Sigmoid colon (tissue), 7 donors: Measurements from ENCODE around the gene OR52D1. TPM values are rescaled to one million over a fixed set of nuclear protein-coding genes. Genes with fewer than 3 reads are reported as not detected.

ENCODE experiments used
- DNase-seq: peaks from one replicate; pipeline ENCODE4 v3.0.0-alpha.2; 2019
- H3K27ac ChIP-seq, 4 donors: fragments of 200-600 bp; sonication (generic); one replicate each; pipeline ENCODE4 v1.5.1; 2016 to 2019; ENCODE audit warnings: mild to moderate bottlenecking in 1 of 4
- H3K27me3 ChIP-seq, 3 donors: fragments of 200-600 bp; sonication (generic); one replicate each; pipeline ENCODE4 v1.5.1; 2019; ENCODE audit warnings: mild to moderate bottlenecking in 1 of 3
- H3K36me3 ChIP-seq, 4 donors: fragments of 200-600 bp; sonication (generic); one replicate each; pipeline ENCODE4 v1.5.1; 2016 to 2019
- H3K4me1 ChIP-seq, 4 donors: fragments of 200-600 bp; sonication (generic); one replicate each; pipeline ENCODE4 v1.5.1; 2017 to 2019
- H3K4me3 ChIP-seq, 4 donors: fragments of 200-600 bp; sonication (generic); one replicate each; pipeline ENCODE4 v1.5.1; 2017 to 2019; ENCODE audit warnings: mild to moderate bottlenecking in 2 of 4, moderate library complexity in 1 of 4
- H3K9me3 ChIP-seq, 4 donors: fragments of 200-600 bp in 3 of 4; sonication (generic) in 3 of 4; one replicate each; pipeline versions ENCODE4 v1.5.1 to v1.6.1; 2013 to 2019
- CTCF ChIP-seq, 4 experiments: fragments of 450-650 bp in 3 of 4; fragments of 200-600 bp in 1 of 4; IDR thresholded peaks; one replicate each; pipeline ENCODE4 v1.5.1; 2016 to 2019; ENCODE audit warnings: antibody characterized with exemption in 4 of 4, mild to moderate bottlenecking in 3 of 4, moderate library complexity in 2 of 4
- EP300 ChIP-seq, 4 donors: sonication (generic); formaldehyde crosslinking; IDR thresholded peaks; one replicate each; pipeline ENCODE4 v1.6.1; 2017; ENCODE audit warnings: antibody characterized with exemption in 4 of 4
- POLR2A ChIP-seq, 2 donors: fragments of 450-650 bp; IDR thresholded peaks; one replicate each; pipeline ENCODE4 v1.6.1; 2016; ENCODE audit warnings: antibody characterized with exemption in 2 of 2, mild to moderate bottlenecking in 2 of 2, moderate library complexity in 2 of 2
- POLR2AphosphoS5 ChIP-seq, 4 donors: sonication (generic); formaldehyde crosslinking; IDR thresholded peaks; one replicate each; pipeline ENCODE4 v1.6.1; 2017; ENCODE audit warnings: antibody characterized with exemption in 4 of 4
- WGBS, 2 donors: extraction: QIAGEN DNeasy Blood & Tissue Kit; methylation state at CpG; one replicate each; pipeline ENCODE4 v1.1.7; 2013; 5-methylcytosine and 5-hydroxymethylcytosine counted together
- intact Hi-C: fragments of 100-400 bp; cut with DNase I; formaldehyde crosslinking; loops from one replicate; pipeline ENCODE4 v1.15.1; 2023
- polyA plus RNA-seq, 3 donors: library from polyadenylated mRNA; stranded (reverse); fragments of 200-250 nt; gene quantifications; one replicate each; pipeline ENCODE4 v1.2.3, GENCODE V29; 2013
- total RNA-seq, 4 donors: library from RNA; depleted of rRNA; stranded (reverse); fragments of >200 nt; gene quantifications; one replicate each; pipeline ENCODE4 v1.1.0, GENCODE V29; 2016
- donor health status: healthy with polysubstance abuse.
- donor health status: Bipolar disorder and iron deficiency.
- donor health status: healthy.

The OR52D1 gene
- total RNA-seq (not detected), polyA plus RNA-seq (not detected)

DNA sequence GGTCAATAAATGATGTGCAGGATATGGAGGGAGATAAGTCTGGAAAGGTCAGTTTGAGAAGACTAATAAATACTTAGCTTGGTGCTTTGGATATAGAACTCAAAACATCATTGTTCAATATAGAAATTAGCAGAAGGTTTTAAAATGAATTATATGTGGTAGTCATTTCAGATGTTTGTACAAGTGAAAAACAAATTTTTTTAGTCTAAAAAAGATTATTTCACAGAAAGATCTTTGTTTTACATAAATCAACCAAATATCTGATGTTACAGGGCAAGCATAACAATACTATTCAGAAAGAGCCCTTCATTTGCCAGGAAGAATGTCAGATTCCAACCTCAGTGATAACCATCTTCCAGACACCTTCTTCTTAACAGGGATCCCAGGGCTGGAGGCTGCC is at the start of gene OR52D1:
TSS of gene OR52D1 (plus strand) at position 301 of the 400 bp plus-strand sequence. CDS start at position 323, 22 bp downstream.
- H3K9me3 ChIP-seq: no peaks in the 10 kb centered on the region
- H3K27me3 ChIP-seq: no peaks in the 10 kb centered on the region
- no peak within 1 kb of the TSS for H3K27ac ChIP-seq
- no peak for DNase-seq
- no peaks in the 10 kb centered on the region for H3K36me3 ChIP-seq
- intact Hi-C loops: no loop called here
- H3K4me3 ChIP-seq: no peak within 1 kb of the TSS
- no peaks in the 10 kb centered on the region for H3K4me1 ChIP-seq
- TF ChIP-seq EP300 (IDR thresholded peaks at IDR 0.05): no peak

- Histone ChIP-seq H3K9me3 (no peaks in the 10 kb centered on the region), H3K4me3 (no peak within 1 kb of the TSS), H3K27me3 (no peaks in the 10 kb centered on the region), H3K27ac (no peak within 1 kb of the TSS), H3K4me1 (no peaks in the 10 kb centered on the region), H3K36me3 (no peaks in the 10 kb centered on the region)
- no peak for TF ChIP-seq EP300 (IDR thresholded peaks at IDR 0.05)
- no peak for TF ChIP-seq POLR2A (IDR thresholded peaks at IDR 0.05)
- TF ChIP-seq POLR2AphosphoS5 (IDR thresholded peaks at IDR 0.05): no peak
- WGBS, 2 donors: 34 to 43% methylated on average over 2 of the region's 2 CpGs
- intact Hi-C loops: no loop called here
- no peak for DNase-seq
These were observed 47.1 kb upstream of the OR52D1 start, which contains the start of gene OR51I1 for GRCh38 chr11:5441414-5441813. TSS of gene OR51I1 (minus strand) at chr11:5441514. CDS start at chr11:5441514, 0 bp downstream.

- DNase-seq: no peak
- no peaks in the 10 kb centered on the region for H3K36me3 ChIP-seq
- intact Hi-C loops: no loop called here
- WGBS, 2 donors: 42 to 72% methylated on average over 2 of the region's 2 CpGs
- H3K27me3 ChIP-seq: no peaks in the 10 kb centered on the region
- no peak for TF ChIP-seq POLR2AphosphoS5 (IDR thresholded peaks at IDR 0.05)
- no peaks in the 10 kb centered on the region for H3K4me1 ChIP-seq
- no peaks in the 10 kb centered on the region for H3K9me3 ChIP-seq
- H3K4me3 ChIP-seq: no peak overlapping the region
- H3K27ac ChIP-seq: no peak overlapping the region
These were observed 44.6 kb upstream of the OR52D1 start for GRCh38 chr11:5443835-5444393.

GRCh38 chr11:5449023-5449422 is 39.5 kb upstream of the OR52D1 start, which contains the start of gene OR51I2:
TSS of gene OR51I2 (plus strand) at chr11:5449323. CDS start at chr11:5453489, 4,166 bp downstream.
- intact Hi-C loops: no loop called here
- Histone ChIP-seq H3K27ac (no peak within 1 kb of the TSS), H3K9me3 (no peaks in the 10 kb centered on the region), H3K36me3 (no peaks in the 10 kb centered on the region), H3K27me3 (no peaks in the 10 kb centered on the region), H3K4me3 (no peak within 1 kb of the TSS), H3K4me1 (no peaks in the 10 kb centered on the region)
- TF ChIP-seq POLR2A (IDR thresholded peaks at IDR 0.05): no peak
- TF ChIP-seq CTCF (IDR thresholded peaks at IDR 0.05): no peak
- TF ChIP-seq EP300 (IDR thresholded peaks at IDR 0.05): no peak
- no peak for TF ChIP-seq POLR2AphosphoS5 (IDR thresholded peaks at IDR 0.05)
- DNase-seq: no peak
- 92% methylated on average over 2 of the region's 2 CpGs for WGBS, 2 donors

DNA sequence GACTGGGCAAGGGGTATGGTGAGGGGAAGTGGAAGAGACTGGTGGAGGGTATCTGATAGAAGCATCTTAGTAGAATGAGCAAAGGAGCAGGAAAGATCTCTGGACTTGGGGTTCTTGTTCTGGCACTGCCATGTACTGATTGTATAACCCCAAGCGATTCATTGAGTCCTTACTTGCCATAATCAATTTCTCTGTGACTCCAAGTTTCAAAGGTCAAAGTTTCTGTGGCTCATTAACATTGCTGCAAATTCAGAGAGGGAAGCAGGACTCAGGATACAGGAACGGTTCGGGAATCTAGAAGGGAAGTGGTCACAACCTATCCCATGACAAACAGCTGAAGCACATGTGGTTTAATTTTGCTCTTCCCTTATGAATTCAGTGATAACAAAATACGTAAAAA is 39.1 kb upstream of the OR52D1 start:
- H3K4me1 ChIP-seq: no peaks in the 10 kb centered on the region
- no peak for TF ChIP-seq POLR2A (IDR thresholded peaks at IDR 0.05)
- no peak for TF ChIP-seq EP300 (IDR thresholded peaks at IDR 0.05)
- TF ChIP-seq CTCF (IDR thresholded peaks at IDR 0.05): no peak
- no peak for TF ChIP-seq POLR2AphosphoS5 (IDR thresholded peaks at IDR 0.05)
- no peak overlapping the region for H3K27ac ChIP-seq
- no peaks in the 10 kb centered on the region for H3K36me3 ChIP-seq
- 53 to 75% methylated on average over 4 of the region's 4 CpGs for WGBS, 2 donors
- H3K9me3 ChIP-seq: no peaks in the 10 kb centered on the region
- H3K27me3 ChIP-seq: no peaks in the 10 kb centered on the region
- no peak overlapping the region for H3K4me3 ChIP-seq
- intact Hi-C loops: no loop called here
- DNase-seq: no peak

DNA sequence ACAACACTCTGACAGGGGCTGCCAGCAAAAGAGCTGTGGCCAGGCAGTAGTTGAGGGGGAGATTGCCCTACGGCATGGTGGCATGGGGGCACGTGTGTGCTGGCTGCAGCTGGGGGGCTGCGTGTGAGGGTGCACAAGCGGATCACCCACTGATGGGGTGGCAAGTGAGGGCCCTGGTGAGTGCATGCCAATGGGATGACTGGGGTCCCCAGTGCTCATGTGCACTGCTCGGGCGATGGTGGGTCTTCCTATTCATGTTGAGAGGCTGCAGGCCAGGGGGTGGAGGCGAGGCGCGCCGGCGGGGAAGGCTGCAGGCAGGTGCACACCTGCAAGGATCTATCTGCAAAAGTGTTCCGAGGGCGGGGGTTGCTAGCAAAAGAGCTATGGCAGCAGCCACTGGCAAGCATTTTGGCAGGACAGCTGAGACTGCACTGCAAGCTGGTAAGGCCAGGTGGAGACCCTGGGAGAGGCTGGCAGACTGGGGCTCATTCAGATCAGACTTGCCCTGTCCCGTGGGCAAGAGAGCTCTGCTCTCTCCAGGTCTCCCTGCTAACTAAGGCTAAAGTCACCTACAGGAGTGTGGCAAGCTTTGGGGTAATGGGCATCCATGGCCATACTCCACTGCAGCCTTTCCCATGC is 27.4 kb upstream of the OR52D1 start:
- no peak overlapping the region for H3K27ac ChIP-seq
- 91 to 92% methylated on average over 14 of the region's 14 CpGs for WGBS, 2 donors
- no peaks in the 10 kb centered on the region for H3K36me3 ChIP-seq
- H3K4me3 ChIP-seq: no peak overlapping the region
- no peaks in the 10 kb centered on the region for H3K4me1 ChIP-seq
- intact Hi-C loops: no loop called here
- no peak for TF ChIP-seq EP300 (IDR thresholded peaks at IDR 0.05)
- TF ChIP-seq POLR2A (IDR thresholded peaks at IDR 0.05): no peak
- no peak for TF ChIP-seq POLR2AphosphoS5 (IDR thresholded peaks at IDR 0.05)
- TF ChIP-seq CTCF (IDR thresholded peaks at IDR 0.05): no peak
- no peaks in the 10 kb centered on the region for H3K27me3 ChIP-seq
- no peak for DNase-seq
- no peaks in the 10 kb centered on the region for H3K9me3 ChIP-seq
